Activated CD4-positive, alpha-beta T cell treated with anti-CD3 and anti-CD28 coated beads, Interleukin-2, amount 10 ng/mL, durations not matched to agents 24 days and 14 days (primary cell): ENCODE measurements around the gene ZNF423. TPM values are rescaled to one million over a fixed set of nuclear protein-coding genes. Genes with fewer than 3 reads are reported as not detected.

Experiments used
- DNase-seq: peaks from one replicate; pipeline ENCODE4 v3.0.0; 2022
- H3K27ac Mint-ChIP-seq: one replicate; pipeline ENCODE4 v1.8.0; 2022; ENCODE audit warnings: mild to moderate bottlenecking, mixed read lengths
- H3K27me3 Mint-ChIP-seq: one replicate; pipeline ENCODE4 v1.8.0; 2022; ENCODE audit warnings: mixed read lengths
- H3K36me3 Mint-ChIP-seq: one replicate; pipeline ENCODE4 v1.8.0; 2022; ENCODE audit warnings: low read depth, mild to moderate bottlenecking, mixed read lengths
- H3K4me1 Mint-ChIP-seq: one replicate; pipeline ENCODE4 v1.8.0; 2021; ENCODE audit warnings: mixed read lengths
- H3K4me3 Mint-ChIP-seq: one replicate; pipeline ENCODE4 v1.8.0; 2022; ENCODE audit warnings: mild to moderate bottlenecking, moderate library complexity, mixed read lengths
- H3K9me3 Mint-ChIP-seq: one replicate; pipeline ENCODE4 v1.8.0; 2021; ENCODE audit warnings: mixed read lengths
- intact Hi-C: fragments of 100-400 bp; cut with micrococcal nuclease; formaldehyde crosslinking; loops from one replicate; pipeline ENCODE4 v1.15.1; 2023
- total RNA-seq: library from RNA; stranded (reverse); gene quantifications from 2 replicates; pipeline ENCODE4 v1.2.3, GENCODE V29; 2022

Gene ZNF423
- total RNA-seq, 1 donor from 2014 or later: not detected

- intact Hi-C loops: no loop called here
- H3K27me3 Mint-ChIP-seq: no peaks in the 10 kb centered on the region
- no peak overlapping the region for H3K4me3 Mint-ChIP-seq
- no peaks in the 10 kb centered on the region for H3K36me3 Mint-ChIP-seq
- no peak for DNase-seq
- no peaks in the 10 kb centered on the region for H3K4me1 Mint-ChIP-seq
- H3K27ac Mint-ChIP-seq: no peak overlapping the region
- H3K9me3 Mint-ChIP-seq: no peaks in the 10 kb centered on the region
Observed at GRCh38 chr16:49670627-49671026, 185.3 kb downstream of the ZNF423 start.

GRCh38 chr16:49665482-49666230, 190.3 kb downstream of the ZNF423 start:
- Mint-ChIP-seq H3K27ac (no peak overlapping the region), H3K4me1 (no peaks in the 10 kb centered on the region), H3K4me3 (no peak overlapping the region), H3K27me3 (no peaks in the 10 kb centered on the region), H3K36me3 (no peaks in the 10 kb centered on the region), H3K9me3 (no peaks in the 10 kb centered on the region)
- no peak for DNase-seq
- intact Hi-C loops: no loop called here

GRCh38 chr16:49664221-49665215, 191.4 kb downstream of the ZNF423 start:
- Mint-ChIP-seq H3K4me3 (no peak overlapping the region), H3K36me3 (no peaks in the 10 kb centered on the region), H3K27ac (no peak overlapping the region), H3K27me3 (no peaks in the 10 kb centered on the region), H3K9me3 (no peaks in the 10 kb centered on the region), H3K4me1 (no peaks in the 10 kb centered on the region)
- intact Hi-C loops: no loop called here
- DNase-seq: no peak

- H3K27me3 Mint-ChIP-seq: no peaks in the 10 kb centered on the region
- no peaks in the 10 kb centered on the region for H3K4me1 Mint-ChIP-seq
- H3K27ac Mint-ChIP-seq: no peak overlapping the region
- H3K9me3 Mint-ChIP-seq: no peaks in the 10 kb centered on the region
- DNase-seq: no peak
- H3K36me3 Mint-ChIP-seq: no peaks in the 10 kb centered on the region
- intact Hi-C loops: no loop called here
- no peak overlapping the region for H3K4me3 Mint-ChIP-seq
Observed at GRCh38 chr16:49663081-49664065, 192.5 kb downstream of the ZNF423 start.

GRCh38 chr16:49662569-49662968, 193.3 kb downstream of the ZNF423 start:
- intact Hi-C loops: no loop called here
- Mint-ChIP-seq H3K36me3 (no peaks in the 10 kb centered on the region), H3K4me3 (no peak overlapping the region), H3K27me3 (no peaks in the 10 kb centered on the region), H3K9me3 (no peaks in the 10 kb centered on the region), H3K27ac (no peak overlapping the region), H3K4me1 (no peaks in the 10 kb centered on the region)
- no peak for DNase-seq

- Mint-ChIP-seq H3K36me3 (no peaks in the 10 kb centered on the region), H3K27me3 (no peaks in the 10 kb centered on the region), H3K9me3 (no peaks in the 10 kb centered on the region), H3K27ac (no peak overlapping the region), H3K4me1 (no peaks in the 10 kb centered on the region), H3K4me3 (no peak overlapping the region)
- intact Hi-C loops: no loop called here
- no peak for DNase-seq
Observed at GRCh38 chr16:49661465-49662187, 194.3 kb downstream of the ZNF423 start.

- H3K4me1 Mint-ChIP-seq: no peaks in the 10 kb centered on the region
- no peak overlapping the region for H3K4me3 Mint-ChIP-seq
- no peak for DNase-seq
- no peak overlapping the region for H3K27ac Mint-ChIP-seq
- no peaks in the 10 kb centered on the region for H3K36me3 Mint-ChIP-seq
- no peaks in the 10 kb centered on the region for H3K9me3 Mint-ChIP-seq
- no peaks in the 10 kb centered on the region for H3K27me3 Mint-ChIP-seq
- intact Hi-C loops: no loop called here
Observed at GRCh38 chr16:49660626-49661025, 195.3 kb downstream of the ZNF423 start.

- no peak for DNase-seq
- Mint-ChIP-seq H3K27me3 (no peaks in the 10 kb centered on the region), H3K9me3 (no peaks in the 10 kb centered on the region), H3K4me1 (no peaks in the 10 kb centered on the region), H3K27ac (no peak overlapping the region), H3K4me3 (no peak overlapping the region), H3K36me3 (no peaks in the 10 kb centered on the region)
- intact Hi-C loops: no loop called here
Observed at GRCh38 chr16:49659356-49659755, 196.6 kb downstream of the ZNF423 start.

GRCh38 chr16:49658531-49658930, 197.4 kb downstream of the ZNF423 start:
- H3K9me3 Mint-ChIP-seq: no peaks in the 10 kb centered on the region
- H3K36me3 Mint-ChIP-seq: no peaks in the 10 kb centered on the region
- no peaks in the 10 kb centered on the region for H3K4me1 Mint-ChIP-seq
- no peaks in the 10 kb centered on the region for H3K27me3 Mint-ChIP-seq
- intact Hi-C loops: no loop called here
- no peak overlapping the region for H3K27ac Mint-ChIP-seq
- H3K4me3 Mint-ChIP-seq: no peak overlapping the region
- DNase-seq: no peak

- no peaks in the 10 kb centered on the region for H3K27me3 Mint-ChIP-seq
- H3K27ac Mint-ChIP-seq: no peak overlapping the region
- H3K36me3 Mint-ChIP-seq: no peaks in the 10 kb centered on the region
- H3K4me1 Mint-ChIP-seq: no peaks in the 10 kb centered on the region
- H3K9me3 Mint-ChIP-seq: no peaks in the 10 kb centered on the region
- intact Hi-C loops: no loop called here
- no peak for DNase-seq
- H3K4me3 Mint-ChIP-seq: no peak overlapping the region
Observed at GRCh38 chr16:49657736-49658465, 198.0 kb downstream of the ZNF423 start.

- DNase-seq: no peak
- no peaks in the 10 kb centered on the region for H3K4me1 Mint-ChIP-seq
- H3K36me3 Mint-ChIP-seq: no peaks in the 10 kb centered on the region
- no peak overlapping the region for H3K27ac Mint-ChIP-seq
- no peaks in the 10 kb centered on the region for H3K27me3 Mint-ChIP-seq
- H3K9me3 Mint-ChIP-seq: no peaks in the 10 kb centered on the region
- no peak overlapping the region for H3K4me3 Mint-ChIP-seq
- intact Hi-C loops: no loop called here
Observed at GRCh38 chr16:49654425-49654824, 201.5 kb downstream of the ZNF423 start.

- intact Hi-C loops: no loop called here
- H3K27me3 Mint-ChIP-seq: no peaks in the 10 kb centered on the region
- H3K9me3 Mint-ChIP-seq: no peaks in the 10 kb centered on the region
- no peaks in the 10 kb centered on the region for H3K36me3 Mint-ChIP-seq
- no peak overlapping the region for H3K4me3 Mint-ChIP-seq
- H3K27ac Mint-ChIP-seq: no peak overlapping the region
- no peaks in the 10 kb centered on the region for H3K4me1 Mint-ChIP-seq
- DNase-seq: no peak
Observed at GRCh38 chr16:49653577-49653976, 202.3 kb downstream of the ZNF423 start.
